Activated CD4-positive, alpha-beta memory T cell treated with anti-CD3 and anti-CD28 coated beads, Interleukin-2, amount 10 ng/mL, durations not matched to agents 7 days and 5 days (primary cell): ENCODE data around the gene EEPD1. TPM values are rescaled to one million over a fixed set of nuclear protein-coding genes. Genes with fewer than 3 reads are reported as not detected.

ENCODE experiments used
- CTCF ChIA-PET: fragments of 350-600 bp; sonication (Branson Sonifier 250); formaldehyde crosslinking; loops from one replicate; lab custom pipeline; 2021; ENCODE audit warnings: antibody characterized with exemption, inconsistent platforms; lab: Charles Lee
- POLR2A ChIA-PET: fragments of 350-600 bp; sonication (Branson Sonifier 250); formaldehyde crosslinking; loops from one replicate; lab custom pipeline; 2021; ENCODE audit warnings: antibody characterized with exemption; lab: Charles Lee
- DNase-seq: peaks from one replicate; pipeline ENCODE4 v3.0.0-alpha.2; 2020
- H3K27ac Mint-ChIP-seq: one replicate; pipeline ENCODE4 v1.8.0; 2021; ENCODE audit warnings: mild to moderate bottlenecking, mixed read lengths
- H3K27me3 Mint-ChIP-seq: one replicate; pipeline ENCODE4 v1.8.0; 2021; ENCODE audit warnings: mixed read lengths
- H3K36me3 Mint-ChIP-seq: one replicate; pipeline ENCODE4 v1.8.0; 2021; ENCODE audit warnings: low read depth, mixed read lengths
- H3K4me1 Mint-ChIP-seq: one replicate; pipeline ENCODE4 v1.8.0; 2021; ENCODE audit warnings: mixed read lengths
- H3K4me3 Mint-ChIP-seq: one replicate; pipeline ENCODE4 v1.8.0; 2021; ENCODE audit warnings: mild to moderate bottlenecking, mixed read lengths
- H3K9me3 Mint-ChIP-seq: one replicate; pipeline ENCODE4 v1.8.0; 2021; ENCODE audit warnings: mixed read lengths
- total RNA-seq, 2 experiments: library from RNA; stranded (reverse); gene quantifications; one replicate each; pipeline ENCODE4 v1.2.3, GENCODE V29; 2021

Gene EEPD1
- total RNA-seq, 2 experiments from 2014 or later, result 6.5 to 8.5 TPM

DNA sequence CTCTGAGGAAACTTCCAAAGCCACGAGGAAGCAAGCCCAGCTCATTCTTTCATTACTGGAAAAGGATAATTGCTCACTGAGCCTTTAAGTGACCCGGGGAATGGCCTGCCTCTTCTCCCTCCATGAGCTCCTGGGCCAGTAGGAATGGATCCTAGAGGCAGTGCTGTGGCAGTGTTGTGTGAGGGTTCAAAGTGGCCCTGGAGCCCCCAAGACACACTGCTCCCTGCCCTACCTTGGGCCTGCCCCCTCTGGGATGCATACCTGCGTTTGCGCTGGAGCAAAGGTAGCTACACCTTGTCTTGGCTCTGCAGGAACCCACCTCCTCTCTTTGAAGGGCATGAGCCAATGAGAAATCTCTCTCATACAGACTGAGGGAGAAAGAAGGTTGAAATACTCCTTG lies 120.8 kb downstream of the EEPD1 start:
- Mint-ChIP-seq H3K9me3 (no peaks in the 10 kb centered on the region), H3K27ac (no peak overlapping the region), H3K4me1 (no peaks in the 10 kb centered on the region), H3K4me3 (no peak overlapping the region), H3K27me3 (no peaks in the 10 kb centered on the region), H3K36me3 (no peaks in the 10 kb centered on the region)
- ChIA-PET CTCF (interaction anchor here (0.6 kb wide), 1 partner anchor 9 kb away, joined by 3 read pairs; no protein-coding TSS in a partner anchor), POLR2A (no interaction called here)
- DNase-seq, result no peak

DNA sequence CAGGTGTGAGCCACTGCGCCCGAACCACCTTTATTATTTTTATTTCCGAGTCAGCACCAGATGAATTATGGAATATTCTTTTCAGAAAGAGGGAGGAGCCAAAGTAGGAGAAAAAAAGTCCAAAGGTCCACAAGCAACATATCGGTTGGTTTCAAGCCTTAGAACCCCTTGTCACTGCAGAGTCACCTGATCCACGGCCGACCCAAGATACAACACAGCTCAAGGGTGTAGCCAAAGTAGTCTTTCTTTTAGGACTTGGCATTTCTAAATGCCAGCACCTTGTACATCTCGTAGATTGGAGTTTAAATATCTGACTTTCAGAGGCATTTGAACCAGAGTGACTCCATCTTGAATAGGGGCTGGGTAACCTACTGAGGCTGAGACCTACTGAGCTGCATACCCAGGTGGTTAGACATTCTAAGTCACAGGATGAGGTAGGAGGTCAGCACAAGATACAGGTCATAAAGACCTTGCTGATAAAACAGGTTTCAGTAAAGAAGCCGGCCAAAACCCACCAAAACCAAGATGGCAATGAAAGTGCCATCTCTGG lies 122.8 kb downstream of the EEPD1 start:
- H3K36me3 Mint-ChIP-seq, result no peaks in the 10 kb centered on the region
- no peaks in the 10 kb centered on the region for H3K27me3 Mint-ChIP-seq
- POLR2A ChIA-PET, result no interaction called here
- CTCF ChIA-PET, result interaction anchor here (1.3 kb wide), 1 partner anchor 15 kb away, joined by 3 read pairs; no protein-coding TSS in a partner anchor
- H3K9me3 Mint-ChIP-seq, result no peaks in the 10 kb centered on the region
- peaks cover 15% of the 10 kb centered on the region for H3K4me1 Mint-ChIP-seq
- DNase-seq, result no peak
- no peak overlapping the region for H3K4me3 Mint-ChIP-seq
- no peak overlapping the region for H3K27ac Mint-ChIP-seq

DNA sequence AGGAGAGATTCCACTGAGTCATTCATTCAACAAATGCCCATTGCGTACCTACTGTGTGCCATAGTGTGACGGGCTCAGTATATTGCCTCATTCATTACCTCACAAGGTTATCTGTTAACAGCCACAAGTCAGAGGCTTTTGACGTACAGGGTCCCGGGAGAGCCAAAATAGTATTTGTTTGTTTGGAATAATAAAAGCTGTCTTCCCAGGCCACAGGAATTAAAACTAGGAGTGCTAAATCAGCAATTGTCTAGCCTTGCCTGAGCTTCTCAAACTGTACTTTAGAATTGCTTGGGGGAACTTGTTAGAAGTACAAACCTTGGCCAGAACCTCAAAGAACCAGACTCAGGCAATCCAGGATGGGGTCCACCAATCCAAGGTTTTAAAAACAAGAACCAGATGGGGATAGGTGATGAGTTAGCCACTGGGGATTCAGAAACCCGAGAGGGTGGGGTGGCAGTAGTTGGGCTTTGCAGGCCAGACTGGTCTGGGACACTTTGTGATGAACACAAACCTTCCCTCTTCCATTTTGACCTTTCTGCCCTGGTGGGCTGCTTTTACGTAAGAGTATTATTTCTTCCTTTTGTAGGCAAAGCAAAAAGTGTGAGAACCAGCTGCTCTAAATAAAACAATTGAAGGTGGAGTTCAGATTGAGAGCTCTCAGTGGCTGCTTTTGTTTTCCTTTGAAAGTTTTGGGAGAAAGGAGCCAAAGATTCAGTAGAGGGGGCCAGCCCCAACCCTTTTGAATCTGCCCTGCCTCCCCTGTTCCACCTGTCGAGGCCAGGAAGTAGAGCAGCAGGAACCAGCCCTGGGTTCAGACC lies 123.6 kb downstream of the EEPD1 start:
- POLR2A ChIA-PET, result interaction anchor here (0.6 kb wide), 1 partner anchor 309 kb away, joined by 3 read pairs; no protein-coding TSS in a partner anchor
- Mint-ChIP-seq H3K27ac (no peak overlapping the region), H3K4me1 (peaks cover 21% of the 10 kb centered on the region), H3K36me3 (no peaks in the 10 kb centered on the region), H3K9me3 (no peaks in the 10 kb centered on the region), H3K4me3 (no peak overlapping the region), H3K27me3 (no peaks in the 10 kb centered on the region)
- CTCF ChIA-PET, result no interaction called here
- DNase-seq, result no peak

DNA sequence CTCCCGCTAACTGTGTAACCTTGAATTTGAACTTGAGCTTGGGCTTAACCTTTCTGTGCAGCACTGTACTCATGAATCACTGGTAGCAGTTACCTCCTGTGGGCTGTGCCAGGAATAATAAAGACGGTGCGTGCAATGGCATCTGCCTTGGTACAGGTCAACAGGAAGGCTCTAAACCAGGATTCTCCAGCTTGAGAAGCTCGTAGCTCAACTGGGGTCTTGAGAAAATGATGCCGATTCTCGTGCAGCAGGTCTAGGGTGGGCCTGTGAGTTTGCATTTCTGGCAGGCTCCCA lies 124.1 kb downstream of the EEPD1 start:
- Mint-ChIP-seq H3K4me1 (peaks cover 25% of the 10 kb centered on the region), H3K27me3 (no peaks in the 10 kb centered on the region), H3K4me3 (no peak overlapping the region), H3K36me3 (no peaks in the 10 kb centered on the region), H3K27ac (no peak overlapping the region), H3K9me3 (no peaks in the 10 kb centered on the region)
- POLR2A ChIA-PET, result interaction anchor here (0.6 kb wide), 1 partner anchor 308 kb away, joined by 3 read pairs; no protein-coding TSS in a partner anchor
- CTCF ChIA-PET, result no interaction called here
- no peak for DNase-seq

DNA sequence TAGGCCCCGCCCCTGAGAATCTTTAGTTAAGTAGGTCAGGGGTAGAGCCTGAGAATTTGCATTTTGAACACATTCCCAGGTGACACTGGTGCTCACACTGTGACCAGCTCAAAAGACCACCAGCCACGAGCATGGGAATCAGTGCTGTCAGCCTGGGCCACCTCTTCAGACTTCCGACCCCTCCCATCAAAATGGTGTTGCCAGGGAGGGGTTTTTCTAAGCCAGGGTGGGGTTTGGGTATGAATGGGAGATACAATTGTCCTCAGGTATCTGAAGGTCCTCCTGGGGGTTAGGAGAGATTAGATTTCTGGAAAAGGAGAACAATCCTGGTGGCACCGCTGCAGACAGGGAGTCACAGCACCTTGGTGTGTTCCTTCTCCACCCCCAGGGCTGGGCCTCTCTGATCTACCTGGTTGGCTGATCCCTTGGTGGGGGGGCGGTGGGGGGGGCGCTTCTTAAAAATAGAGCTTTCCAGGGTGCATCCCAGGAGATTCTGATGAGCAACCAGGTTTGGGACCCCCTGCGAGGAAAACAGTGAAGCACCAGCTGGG lies 125.1 kb downstream of the EEPD1 start:
- no peaks in the 10 kb centered on the region for H3K27me3 Mint-ChIP-seq
- H3K4me1 Mint-ChIP-seq, result peaks cover 34% of the 10 kb centered on the region
- H3K9me3 Mint-ChIP-seq, result no peaks in the 10 kb centered on the region
- CTCF ChIA-PET, result no interaction called here
- POLR2A ChIA-PET, result no interaction called here
- H3K4me3 Mint-ChIP-seq, result no peak overlapping the region
- H3K27ac Mint-ChIP-seq, result no peak overlapping the region
- no peaks in the 10 kb centered on the region for H3K36me3 Mint-ChIP-seq
- DNase-seq, result no peak

DNA sequence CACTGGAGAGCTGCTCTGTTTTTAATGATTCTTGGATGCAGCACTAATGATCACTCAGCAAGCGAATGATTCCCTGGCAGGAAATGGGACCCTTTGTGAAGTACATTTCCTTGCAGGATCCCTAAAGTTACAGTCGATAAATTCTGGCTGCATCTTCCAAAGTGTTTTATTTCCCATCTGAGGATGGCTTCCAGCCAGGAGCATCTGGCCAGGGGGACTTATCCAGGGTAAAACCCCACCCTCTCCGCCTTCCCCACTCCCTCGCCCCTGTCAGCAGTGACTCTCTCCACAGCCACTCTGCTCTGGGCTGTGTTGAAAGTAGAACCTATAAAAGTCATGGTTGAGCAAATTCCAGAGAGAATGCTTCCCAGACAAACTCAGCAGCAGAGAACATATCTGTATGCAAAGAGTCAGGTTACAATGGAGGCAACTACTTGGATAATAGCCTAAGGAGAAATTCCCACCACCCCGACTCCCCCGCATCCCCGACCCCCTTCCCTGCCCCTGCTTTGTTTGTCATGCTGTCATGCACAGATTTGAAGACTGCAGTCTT lies 125.6 kb downstream of the EEPD1 start:
- DNase-seq, result no peak

DNA sequence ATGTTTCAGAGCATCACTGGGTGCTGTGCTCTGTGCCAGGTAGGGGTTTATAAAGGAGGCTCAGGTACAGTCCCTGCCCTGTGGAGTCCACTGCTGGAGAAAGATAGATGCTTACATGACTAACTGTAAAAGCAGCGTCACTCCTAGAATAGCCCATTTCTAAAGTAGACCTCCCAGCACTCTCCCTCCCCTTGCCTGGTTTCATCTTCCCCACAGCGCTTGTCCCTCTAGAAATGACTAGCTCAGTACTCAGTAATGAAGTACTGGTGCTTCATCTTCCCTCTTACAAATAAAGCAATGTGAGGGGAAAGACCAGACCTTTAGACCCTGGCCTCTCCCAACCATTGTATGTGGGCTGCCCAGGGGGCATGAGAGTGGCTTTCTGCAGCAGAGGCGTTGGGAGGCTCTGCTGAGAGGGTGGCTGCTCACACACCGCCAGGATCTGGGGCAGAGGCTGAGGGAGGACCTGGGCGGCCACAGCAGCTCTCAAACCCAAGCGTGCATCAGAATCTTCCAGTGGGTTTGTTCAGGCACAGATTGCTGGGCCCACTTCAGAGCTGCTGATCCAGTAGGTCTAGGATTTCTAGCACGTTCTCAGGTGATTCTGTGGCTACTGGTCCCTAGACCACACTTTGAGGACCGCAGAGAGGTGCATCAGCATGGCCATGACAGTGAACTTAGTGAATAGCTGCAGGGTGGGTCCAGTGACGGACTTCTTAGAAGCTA lies 126.3 kb downstream of the EEPD1 start:
- Mint-ChIP-seq H3K27ac (no peak overlapping the region), H3K4me3 (no peak overlapping the region), H3K27me3 (no peaks in the 10 kb centered on the region), H3K36me3 (no peaks in the 10 kb centered on the region), H3K4me1 (peaks cover 46% of the 10 kb centered on the region), H3K9me3 (no peaks in the 10 kb centered on the region)
- no peak for DNase-seq
- ChIA-PET POLR2A (no interaction called here), CTCF (no interaction called here)

More for the DNA sequence above, 125.6 kb downstream of the EEPD1 start:
- H3K27me3 Mint-ChIP-seq, result no peaks in the 10 kb centered on the region
- H3K36me3 Mint-ChIP-seq, result no peaks in the 10 kb centered on the region
- H3K4me1 Mint-ChIP-seq, result peaks cover 40% of the 10 kb centered on the region
- no peak overlapping the region for H3K27ac Mint-ChIP-seq
- no peaks in the 10 kb centered on the region for H3K9me3 Mint-ChIP-seq
- POLR2A ChIA-PET, result no interaction called here
- H3K4me3 Mint-ChIP-seq, result no peak overlapping the region
- CTCF ChIA-PET, result no interaction called here

DNA sequence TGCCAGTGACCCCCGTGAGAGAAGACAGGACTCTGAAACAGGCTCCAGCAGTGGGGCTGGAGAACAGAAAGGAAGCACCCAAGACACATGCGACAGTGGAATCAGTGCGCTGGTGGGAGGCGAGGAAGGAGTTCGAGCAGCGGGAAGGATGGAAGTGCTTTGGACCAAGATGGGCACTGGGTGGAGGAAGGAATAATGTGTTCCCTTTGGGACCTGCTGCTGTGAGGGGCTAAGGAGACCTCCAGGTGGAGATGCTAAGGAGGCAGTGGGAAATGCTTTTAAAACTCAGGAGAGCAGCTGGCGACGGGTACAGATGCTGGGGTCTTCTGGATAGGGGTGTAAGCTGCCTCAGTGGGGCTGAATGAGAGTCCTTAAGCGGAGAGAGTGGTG lies 126.9 kb downstream of the EEPD1 start:
- CTCF ChIA-PET, result no interaction called here
- POLR2A ChIA-PET, result no interaction called here

DNA sequence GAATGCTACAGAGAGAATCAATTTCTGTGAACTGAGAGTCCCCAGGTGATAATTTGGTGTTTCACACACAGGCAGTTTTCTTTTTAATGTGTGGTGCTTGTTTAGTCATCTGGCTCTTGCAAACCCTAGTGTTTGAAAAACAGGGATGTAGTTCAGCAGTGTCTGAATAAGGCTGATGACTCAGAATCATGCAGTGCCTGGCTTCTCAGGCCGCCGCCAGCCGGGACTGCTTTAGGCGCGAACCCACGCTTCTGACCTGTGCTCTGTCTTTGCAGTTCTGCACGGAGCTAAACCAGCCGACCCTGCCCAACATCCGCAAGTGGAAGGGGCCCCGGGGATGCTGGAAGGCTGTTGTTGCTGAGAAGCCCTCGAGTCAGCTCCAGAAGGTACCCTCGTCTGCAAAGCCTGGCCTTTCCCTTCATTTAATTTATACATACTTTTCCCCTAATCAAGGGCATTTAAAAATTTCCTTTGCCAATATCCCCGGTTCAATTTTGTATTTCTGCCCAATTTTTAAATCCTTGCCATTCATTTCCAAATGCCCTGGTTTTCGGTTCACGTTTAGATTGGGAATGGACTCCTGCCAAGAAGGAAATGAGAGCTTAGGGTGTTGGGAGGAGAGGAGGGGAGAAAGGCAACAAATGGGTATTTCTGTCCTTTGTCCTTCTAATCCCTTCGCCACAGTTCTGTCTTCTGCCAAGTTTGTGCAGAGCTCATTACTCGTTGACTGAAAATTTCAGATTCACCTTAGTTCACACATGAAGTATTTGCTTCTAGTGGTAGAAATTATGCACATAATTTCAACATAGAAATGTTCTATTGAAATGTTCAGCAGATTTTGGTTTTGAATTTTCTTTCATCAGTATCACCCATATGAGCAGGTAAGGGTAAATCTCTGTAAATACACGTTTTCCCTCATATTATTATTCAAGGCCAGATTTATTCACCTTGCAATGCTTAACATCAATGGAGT lies 128.1 kb downstream of the EEPD1 start:
- Mint-ChIP-seq H3K9me3 (no peaks in the 10 kb centered on the region), H3K36me3 (no peaks in the 10 kb centered on the region), H3K27me3 (no peaks in the 10 kb centered on the region), H3K4me1 (peaks cover 63% of the 10 kb centered on the region), H3K27ac (no peak overlapping the region), H3K4me3 (no peak overlapping the region)
- ChIA-PET POLR2A (no interaction called here), CTCF (interaction anchor here (1.2 kb wide), 1 partner anchor 9 kb away, joined by 3 read pairs; no protein-coding TSS in a partner anchor)
- no peak for DNase-seq

More for the DNA sequence above, 126.9 kb downstream of the EEPD1 start:
- no peaks in the 10 kb centered on the region for H3K27me3 Mint-ChIP-seq
- H3K36me3 Mint-ChIP-seq, result no peaks in the 10 kb centered on the region
- H3K27ac Mint-ChIP-seq, result no peak overlapping the region
- no peaks in the 10 kb centered on the region for H3K9me3 Mint-ChIP-seq
- H3K4me3 Mint-ChIP-seq, result no peak overlapping the region
- peaks cover 52% of the 10 kb centered on the region for H3K4me1 Mint-ChIP-seq
- DNase-seq, result no peak

DNA sequence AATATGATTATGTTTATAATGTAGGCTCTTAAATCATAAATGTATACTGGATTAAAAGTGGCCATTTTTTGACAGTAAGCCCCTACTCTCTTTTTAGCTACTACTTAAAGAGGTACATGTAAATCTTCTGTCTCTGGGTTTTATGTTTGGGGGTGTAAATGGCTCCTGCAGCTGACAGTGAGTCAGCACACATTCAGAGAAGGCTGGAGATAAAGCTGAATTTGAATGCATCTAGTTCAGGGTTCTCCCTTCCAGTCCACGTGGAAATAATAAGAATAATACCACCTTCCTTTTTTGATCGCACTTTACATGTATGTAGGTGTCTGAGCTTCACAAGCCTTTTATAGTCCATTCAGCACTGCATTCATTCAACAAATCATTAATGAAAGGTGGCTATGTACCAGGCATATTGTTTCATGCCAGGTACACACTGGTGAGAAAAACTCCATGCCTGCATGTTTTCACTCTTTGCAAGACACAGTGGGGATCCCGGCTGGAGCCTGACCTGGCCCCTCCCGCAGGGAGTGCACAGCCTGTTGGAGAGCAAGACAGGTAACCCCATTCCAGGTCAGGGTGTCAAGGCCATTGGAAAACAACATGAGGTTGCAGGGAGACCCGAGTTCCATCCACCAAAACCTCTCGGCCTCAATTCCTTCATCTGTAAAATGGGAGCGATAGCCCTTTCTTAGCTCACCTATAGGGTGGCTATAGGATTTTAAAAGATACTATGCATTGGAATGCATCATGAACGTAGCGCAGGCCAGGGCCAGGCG lies 129.1 kb downstream of the EEPD1 start:
- no peak for DNase-seq
- Mint-ChIP-seq H3K36me3 (peaks cover 2% of the 10 kb centered on the region), H3K4me3 (no peak overlapping the region), H3K27ac (no peak overlapping the region), H3K27me3 (no peaks in the 10 kb centered on the region), H3K4me1 (peaks cover 72% of the 10 kb centered on the region), H3K9me3 (no peaks in the 10 kb centered on the region)
- ChIA-PET POLR2A (no interaction called here), CTCF (interaction anchor here (1.2 kb wide), 1 partner anchor 8 kb away, joined by 3 read pairs; no protein-coding TSS in a partner anchor)

DNA sequence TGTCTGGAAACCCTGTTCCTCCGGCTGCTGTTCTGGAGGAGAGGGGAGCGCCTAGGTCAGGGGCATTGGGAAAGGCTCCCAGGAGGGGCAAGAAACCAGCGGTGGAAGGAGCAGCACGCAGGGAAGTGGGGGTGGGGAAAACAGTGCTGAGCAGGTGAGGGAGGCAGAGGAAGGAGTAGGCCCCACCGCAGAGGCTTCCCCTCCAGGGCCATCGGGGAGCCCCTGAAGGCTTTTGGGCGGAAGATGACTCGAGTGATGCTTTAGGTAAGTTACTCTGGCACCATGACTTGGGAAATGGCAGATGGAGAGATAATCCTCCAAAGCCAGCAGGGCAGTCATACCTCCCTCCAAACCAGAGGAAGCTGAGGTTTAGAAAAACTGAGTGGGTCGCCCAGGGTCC lies 130.1 kb downstream of the EEPD1 start:
- H3K27ac Mint-ChIP-seq, result no peak overlapping the region
- POLR2A ChIA-PET, result no interaction called here
- CTCF ChIA-PET, result interaction anchor here (0.8 kb wide), 1 partner anchor 298 kb away, joined by 3 read pairs; no protein-coding TSS in a partner anchor
- no peaks in the 10 kb centered on the region for H3K27me3 Mint-ChIP-seq
- DNase-seq, result no peak
- no peaks in the 10 kb centered on the region for H3K9me3 Mint-ChIP-seq
- H3K4me3 Mint-ChIP-seq, result no peak overlapping the region
- peaks cover 4% of the 10 kb centered on the region for H3K36me3 Mint-ChIP-seq
- peaks cover 82% of the 10 kb centered on the region for H3K4me1 Mint-ChIP-seq
